ENCODE data around the gene LIN28B.

DNA sequence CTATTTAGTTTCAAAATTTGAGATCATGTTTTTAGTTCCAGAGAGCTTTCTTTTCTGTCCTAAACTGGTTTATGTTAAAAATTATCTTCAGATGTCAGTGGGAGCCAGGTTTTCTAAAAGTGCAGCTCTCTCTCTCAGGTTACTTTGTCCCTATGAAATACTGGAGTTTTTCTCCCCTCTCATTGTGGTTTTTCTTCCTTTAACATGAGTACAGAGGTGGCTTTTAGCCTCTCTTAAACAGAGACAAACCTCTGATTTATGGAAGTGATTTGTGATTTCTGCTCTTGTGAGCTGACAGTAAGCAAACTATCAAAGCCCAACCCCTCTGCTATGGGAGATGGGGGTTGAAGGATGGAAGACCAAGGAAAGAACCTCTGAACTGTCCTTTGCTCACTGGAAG, 85.7 kb downstream of the LIN28B start:
- TF ChIP-seq, protein P1, sequence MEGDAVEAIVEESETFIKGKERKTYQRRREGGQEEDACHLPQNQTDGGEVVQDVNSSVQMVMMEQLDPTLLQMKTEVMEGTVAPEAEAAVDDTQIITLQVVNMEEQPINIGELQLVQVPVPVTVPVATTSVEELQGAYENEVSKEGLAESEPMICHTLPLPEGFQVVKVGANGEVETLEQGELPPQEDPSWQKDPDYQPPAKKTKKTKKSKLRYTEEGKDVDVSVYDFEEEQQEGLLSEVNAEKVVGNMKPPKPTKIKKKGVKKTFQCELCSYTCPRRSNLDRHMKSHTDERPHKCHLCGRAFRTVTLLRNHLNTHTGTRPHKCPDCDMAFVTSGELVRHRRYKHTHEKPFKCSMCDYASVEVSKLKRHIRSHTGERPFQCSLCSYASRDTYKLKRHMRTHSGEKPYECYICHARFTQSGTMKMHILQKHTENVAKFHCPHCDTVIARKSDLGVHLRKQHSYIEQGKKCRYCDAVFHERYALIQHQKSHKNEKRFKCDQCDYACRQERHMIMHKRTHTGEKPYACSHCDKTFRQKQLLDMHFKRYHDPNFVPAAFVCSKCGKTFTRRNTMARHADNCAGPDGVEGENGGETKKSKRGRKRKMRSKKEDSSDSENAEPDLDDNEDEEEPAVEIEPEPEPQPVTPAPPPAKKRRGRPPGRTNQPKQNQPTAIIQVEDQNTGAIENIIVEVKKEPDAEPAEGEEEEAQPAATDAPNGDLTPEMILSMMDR (conservative IDR thresholded peaks at IDR 0.05 in 1 of 2, IDR thresholded peaks at IDR 0.05 in 1 of 2; ENCODE audit: low read depth in 1 of 2, low read length in 2 of 2): no peak
- TF ChIP-seq EZH2 (IDR thresholded peaks at IDR 0.05; ENCODE audit: low read length, missing control alignments): no peak
